GM18517 (cell line): ENCODE data around the gene JAZF1.

Experiments
- ATAC-seq: cut with Tn5 transposase; IDR thresholded peaks from one replicate; pipeline ENCODE4 v1.9.1; 2021; ENCODE audit warnings: mild to moderate bottlenecking, moderate library complexity; ENCODE audit not compliant: unreplicated experiment

The JAZF1 gene

DNA sequence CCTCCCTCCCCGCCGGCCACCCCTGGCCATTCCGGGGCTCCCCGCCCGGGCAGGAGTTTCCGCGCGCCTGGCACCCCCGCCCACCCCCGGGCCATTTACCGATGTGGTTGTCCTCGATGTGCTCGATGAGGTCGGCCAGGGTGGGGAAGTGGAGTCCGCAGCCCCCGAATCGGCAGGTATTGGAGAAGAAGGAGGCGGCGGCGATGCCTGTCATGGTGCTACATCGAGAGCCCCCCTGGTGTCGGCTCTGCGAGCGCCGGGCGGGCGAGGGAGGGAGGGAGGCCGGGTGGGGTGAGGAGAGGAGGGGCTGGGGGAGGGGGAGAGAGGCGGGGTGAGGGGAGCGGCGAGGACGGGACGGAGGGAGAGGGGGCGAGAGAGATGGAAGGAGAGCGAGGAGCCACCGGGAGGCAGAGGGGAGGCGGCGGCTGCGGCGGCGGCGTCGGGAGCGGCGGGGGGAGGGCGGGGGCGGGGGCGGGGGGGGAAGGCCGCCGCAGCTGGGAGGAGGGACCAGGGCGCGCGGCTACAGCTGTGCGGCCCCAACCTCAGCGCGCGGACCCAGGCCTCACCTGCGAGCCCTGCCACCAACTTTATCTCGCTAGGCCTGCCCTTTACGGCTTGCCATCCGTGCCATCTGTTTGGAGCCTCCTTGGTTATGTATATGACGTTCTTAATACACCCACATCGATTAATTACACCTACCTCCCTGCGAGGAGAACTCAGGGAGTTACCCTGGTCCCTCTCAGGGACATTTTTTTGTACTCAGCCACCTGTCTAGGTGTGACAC, at the start of gene JAZF1:
TSS of gene JAZF1 (minus strand) at position 432 of the 784 bp plus-strand sequence.
- no peak for ATAC-seq

- ATAC-seq: no peak
These were observed 49.7 kb upstream of the JAZF1 start for GRCh38 chr7:28230261-28230660.

- ATAC-seq: no peak
These were observed 47.8 kb upstream of the JAZF1 start for GRCh38 chr7:28228396-28228795.

DNA sequence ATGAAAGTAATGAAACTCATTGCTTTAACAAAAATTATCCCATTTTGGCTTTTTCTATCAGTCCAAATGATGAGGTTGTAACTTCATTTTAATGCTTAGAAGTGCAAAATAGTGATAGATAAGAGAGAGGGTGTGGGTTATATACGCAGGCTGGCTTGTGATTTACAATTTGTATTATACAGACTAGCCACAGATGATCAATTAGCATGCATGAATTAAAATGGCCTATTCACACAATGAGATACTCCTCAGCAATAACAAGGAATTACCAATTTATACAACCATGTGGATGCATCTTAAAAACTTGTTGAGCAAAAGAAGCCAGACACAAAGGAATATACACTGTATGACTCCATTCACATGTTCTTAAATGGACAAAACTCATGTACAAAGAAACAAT, 45.4 kb upstream of the JAZF1 start:
- no peak for ATAC-seq

DNA sequence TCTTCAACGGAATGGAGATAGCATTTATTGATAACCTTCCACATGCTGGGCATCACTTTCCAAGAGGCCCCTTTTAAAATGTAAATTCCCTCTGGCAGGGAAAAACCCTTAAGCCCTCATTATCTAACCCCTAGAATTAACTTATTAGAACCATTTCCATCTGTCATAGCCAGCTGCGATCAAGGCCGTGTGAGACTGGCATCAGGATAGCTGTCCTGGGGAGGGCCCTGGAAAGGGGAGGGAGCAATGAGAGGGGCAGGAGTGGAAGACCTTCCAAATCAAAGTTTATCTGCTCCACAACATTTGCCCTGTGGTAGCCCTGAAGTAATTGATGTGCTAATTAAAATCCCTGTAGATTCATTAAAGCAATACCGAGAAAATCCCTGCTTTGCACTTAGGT, 45.0 kb upstream of the JAZF1 start:
- no peak for ATAC-seq

DNA sequence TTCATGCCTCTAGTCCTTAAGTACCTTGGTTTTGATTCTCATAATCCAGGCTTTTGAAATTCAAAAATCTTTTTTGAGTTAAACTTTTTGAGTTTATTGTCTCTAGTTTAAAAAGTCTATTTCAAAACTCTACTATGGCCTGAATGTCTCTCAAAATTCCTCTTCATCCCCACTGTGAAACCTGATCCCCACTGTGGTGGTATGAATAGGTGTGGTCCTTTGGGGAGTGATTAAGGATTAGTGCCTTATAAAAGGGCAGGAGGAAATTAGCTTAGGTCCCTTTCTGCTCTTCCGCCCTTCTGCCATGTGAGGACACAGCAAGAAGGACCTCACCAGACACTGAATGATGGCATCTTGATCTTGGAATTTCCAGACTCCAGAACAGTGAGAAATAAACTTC, 44.1 kb upstream of the JAZF1 start:
- no peak for ATAC-seq

GRCh38 chr7:28224172-28224571, 43.6 kb upstream of the JAZF1 start:
- no peak for ATAC-seq

GRCh38 chr7:28222636-28223035, 42.0 kb upstream of the JAZF1 start:
- ATAC-seq: no peak

DNA sequence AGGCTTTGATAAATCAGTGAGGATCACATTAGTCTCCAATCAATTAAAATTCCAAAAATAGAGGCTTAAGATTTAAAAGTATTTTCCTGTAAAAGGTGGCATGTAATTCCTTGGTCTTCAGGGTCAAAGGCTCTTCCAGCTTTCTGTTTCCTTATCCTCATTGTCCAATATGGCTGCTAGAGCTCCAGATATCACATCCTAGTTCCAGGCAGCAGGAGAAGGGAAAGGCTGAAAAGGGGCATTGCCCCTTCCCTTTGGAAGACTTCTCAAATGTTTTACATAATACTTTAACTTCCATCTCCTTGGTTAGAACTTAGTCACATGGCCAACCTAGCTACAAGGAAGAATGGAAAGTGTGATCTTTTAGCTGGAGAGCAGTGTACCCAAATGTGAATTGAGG, 39.2 kb upstream of the JAZF1 start:
- ATAC-seq: no peak

DNA sequence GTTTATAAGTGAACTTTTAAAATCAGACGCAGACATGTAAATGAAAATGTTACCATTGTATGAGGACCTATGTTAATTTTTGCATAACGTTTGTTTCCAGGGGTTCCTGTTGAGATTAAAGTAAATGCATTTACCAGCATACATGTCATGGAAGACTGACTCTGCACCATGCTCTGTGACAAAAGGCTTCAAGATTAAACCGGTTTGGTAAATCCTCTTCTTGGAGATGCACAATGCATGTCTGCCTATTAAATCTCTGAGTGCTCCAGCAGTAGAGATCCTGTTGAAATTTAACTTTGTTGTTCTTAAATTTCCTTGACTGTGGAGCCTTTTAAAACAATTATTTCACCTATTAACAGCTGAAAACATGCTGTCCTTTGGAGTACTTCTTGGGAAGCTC, 36.5 kb upstream of the JAZF1 start:
- no peak for ATAC-seq

DNA sequence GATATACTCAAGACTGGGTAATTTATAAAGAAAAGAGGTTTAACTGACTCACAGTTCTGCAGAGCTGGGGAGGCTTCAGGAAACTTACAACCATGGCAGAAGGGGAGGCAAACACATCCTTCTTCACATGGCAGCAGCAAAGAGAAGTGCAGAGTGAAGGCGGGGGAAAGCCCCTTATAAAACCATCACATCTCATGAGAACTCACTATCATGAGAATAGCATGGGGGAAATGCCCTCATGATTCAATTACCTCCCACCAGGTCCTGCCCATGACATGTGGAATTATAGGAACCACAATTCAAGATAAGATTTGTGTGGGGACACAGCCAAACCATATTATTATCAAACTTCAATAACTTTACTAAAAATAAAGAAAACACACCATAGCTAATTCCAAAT, 30.4 kb upstream of the JAZF1 start:
- no peak for ATAC-seq

DNA sequence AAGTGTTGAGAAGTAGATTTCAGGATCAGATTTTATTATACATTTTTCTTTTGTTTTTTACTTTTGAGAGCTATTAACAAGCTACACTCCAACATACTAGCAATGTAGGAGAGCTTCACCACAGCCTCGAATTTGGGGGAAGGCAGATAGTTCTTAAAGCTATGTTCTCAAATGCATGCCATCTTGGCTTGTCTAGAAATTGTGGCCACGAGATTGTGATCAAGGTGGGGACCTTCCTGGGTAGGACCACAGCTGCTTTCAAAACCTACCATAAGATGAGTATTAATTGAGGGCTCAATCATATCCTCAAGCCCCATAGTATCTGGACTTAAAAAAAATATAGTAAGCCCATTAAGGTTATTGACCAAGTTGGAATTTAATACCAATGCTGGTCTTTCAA, 27.9 kb upstream of the JAZF1 start:
- no peak for ATAC-seq

DNA sequence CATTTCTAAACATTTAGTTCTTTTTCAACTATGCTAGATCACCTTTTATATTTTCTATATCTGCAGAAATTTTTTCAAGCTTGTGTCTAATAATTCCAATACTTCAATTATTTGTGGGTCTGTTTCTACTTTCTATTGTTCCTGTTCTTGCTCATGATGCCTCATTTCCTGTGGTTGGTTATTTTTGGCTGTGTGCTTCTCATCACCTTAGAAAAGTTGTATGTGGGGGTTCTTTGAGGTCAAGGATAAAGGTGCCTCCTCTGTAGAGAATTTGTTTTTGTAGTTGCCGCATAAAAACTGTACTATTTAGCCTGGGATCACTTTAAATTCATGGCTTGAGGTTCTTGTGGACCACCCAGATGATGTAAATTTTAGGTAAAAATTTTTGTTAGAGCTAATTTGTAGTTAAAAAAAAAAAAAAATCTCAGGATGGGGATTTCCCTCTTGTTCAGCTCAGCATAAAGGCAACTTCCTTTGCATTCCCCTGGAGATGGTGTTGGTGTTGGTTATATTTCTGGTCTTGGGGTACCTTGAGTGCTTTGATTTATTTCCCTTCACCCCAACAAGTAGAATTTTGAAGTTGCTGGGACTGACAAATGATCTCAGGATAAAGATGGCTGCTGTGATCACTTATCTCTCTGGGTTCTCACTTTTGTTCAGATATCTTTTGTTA, 27.0 kb upstream of the JAZF1 start:
- no peak for ATAC-seq

DNA sequence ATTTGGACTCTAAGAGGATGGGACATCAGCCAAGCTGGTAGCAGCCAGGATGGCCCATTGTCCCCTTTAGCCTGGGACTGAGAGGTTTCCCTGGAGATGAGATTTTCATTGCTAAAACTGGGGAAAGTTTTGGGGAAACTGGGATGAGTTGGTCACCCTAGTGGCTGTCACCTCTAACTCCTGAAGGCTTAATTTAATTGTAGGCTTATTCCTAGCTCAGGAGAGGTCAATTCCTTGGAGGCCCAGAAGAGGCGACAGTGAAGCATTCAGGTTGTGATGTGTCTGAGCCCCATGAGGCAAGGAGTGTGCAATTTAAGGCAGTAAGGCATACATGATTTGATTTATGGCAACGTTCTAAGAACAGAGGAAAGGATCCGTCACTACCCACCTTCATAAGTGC, 24.9 kb upstream of the JAZF1 start:
- ATAC-seq: no peak

DNA sequence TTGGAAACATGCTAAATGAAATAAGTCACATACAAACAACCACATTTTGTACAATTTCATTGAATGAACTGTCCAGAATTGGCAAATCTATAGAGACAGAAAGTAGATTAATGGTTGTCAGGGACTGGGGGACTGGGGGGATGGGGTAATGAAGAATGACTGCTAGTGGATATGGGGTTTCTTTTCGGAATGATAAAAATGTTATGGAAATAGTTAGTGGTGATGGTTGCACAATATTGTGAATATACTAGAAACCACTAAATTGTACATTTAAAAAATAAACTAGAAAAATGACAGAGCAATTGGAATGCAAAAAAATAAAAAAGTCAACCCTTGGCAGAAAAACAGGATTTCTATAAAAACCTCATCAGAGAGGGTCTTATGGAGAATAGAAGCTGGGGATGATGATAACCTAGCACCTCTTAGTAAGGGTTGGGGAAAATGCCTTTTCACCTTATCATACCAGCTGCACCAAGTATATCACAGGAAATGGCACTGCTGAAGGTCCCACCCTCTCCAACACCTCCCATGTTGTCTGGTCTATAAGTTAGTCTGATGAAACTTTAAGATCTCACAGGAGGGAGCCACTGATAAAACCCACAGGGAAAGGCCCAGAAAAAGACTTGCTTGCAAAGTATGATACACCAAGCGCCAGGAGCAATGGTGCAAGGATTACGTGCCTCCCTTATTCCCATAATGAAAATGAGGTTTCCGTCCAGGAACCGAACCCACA, 23.1 kb upstream of the JAZF1 start:
- no peak for ATAC-seq

GRCh38 chr7:28202222-28202621, 21.6 kb upstream of the JAZF1 start:
- ATAC-seq: no peak

DNA sequence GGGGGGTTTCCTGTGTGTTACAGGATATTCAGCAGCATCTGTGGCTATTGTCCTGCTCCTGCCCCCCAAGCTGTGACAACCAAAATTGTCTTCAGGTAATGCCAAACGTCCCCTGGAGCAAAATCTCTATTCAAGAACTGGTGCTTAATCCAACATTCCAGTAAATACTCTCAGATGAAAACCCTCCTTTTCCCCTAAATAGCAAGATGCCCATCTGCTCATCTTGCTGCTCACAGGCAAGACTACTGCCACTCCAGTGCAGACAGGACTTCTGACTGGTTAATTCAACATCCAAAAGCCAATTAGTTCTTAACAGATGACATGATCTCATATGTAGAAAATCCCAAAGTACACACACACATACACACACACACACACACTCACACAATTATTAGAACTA, 20.5 kb upstream of the JAZF1 start:
- ATAC-seq: no peak

GRCh38 chr7:28200598-28200997, 20.0 kb upstream of the JAZF1 start:
- ATAC-seq: no peak

DNA sequence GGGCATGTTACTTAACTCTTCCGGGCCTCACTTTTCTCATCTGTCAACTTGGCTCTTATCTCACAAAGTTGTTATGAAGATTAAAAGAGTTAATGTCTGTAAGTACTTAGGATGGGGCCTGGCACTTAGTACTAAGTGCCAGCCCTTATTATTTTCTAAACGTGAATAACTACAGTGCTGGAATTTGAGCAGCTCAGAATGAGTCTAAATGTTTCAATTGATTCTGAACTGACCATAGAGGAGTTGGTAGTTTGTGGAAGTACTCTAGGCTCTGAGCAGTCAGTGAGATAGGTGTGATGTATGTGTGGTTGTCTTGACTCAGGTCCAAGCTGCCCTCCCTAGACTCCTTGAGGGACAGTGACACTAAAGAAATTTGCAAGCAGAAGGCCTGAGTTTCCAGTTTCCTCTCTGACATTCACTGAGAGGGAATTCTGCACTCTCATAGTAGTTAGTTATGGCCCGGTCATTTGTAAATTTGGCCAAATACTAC, 18.5 kb upstream of the JAZF1 start:
- no peak for ATAC-seq

DNA sequence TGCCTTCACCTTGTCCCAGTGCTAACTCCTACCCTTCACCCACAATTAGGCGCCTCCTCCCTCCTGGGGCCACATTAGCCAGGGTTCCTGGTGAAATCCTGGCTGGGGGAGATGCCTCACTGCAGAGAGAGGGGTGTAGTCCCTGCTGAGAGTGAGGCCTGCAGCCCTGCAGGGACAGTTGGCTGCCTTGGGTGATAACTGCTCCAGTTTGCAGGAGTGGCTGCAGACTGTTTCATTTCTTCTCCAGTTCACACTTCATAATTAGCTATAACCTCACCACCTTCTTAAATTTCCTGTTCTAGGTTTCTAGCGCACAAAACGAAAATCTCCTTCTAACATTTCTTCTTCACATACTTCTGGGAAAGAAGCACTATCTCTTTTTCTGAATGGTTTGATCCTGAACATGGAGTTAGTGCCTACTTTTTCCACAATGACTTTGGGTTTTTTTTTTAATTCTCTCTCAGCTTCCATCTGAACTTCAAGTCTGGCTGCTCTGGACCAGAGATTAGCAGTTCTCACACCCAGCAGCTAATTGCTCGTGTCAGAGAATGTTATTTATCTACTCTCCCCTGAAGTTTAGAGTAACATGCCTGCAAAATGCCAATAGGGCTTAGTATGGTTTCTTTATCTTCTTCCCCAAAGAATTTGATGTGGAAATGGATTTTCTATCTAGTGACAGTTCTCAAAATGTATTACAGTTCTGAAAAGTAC, 15.5 kb upstream of the JAZF1 start:
- ATAC-seq: no peak
